Measurements from ENCODE around the gene BCL2L13. TPM values are rescaled to one million over a fixed set of nuclear protein-coding genes. Genes with fewer than 3 reads are reported as not detected.

The BCL2L13 gene
- total and polyA plus RNA-seq, 10 donors, result 13.4 to 53.5 (median 35.9) TPM

- no peak for DNase-seq
- Histone ChIP-seq H3K4me1 (no peaks in the 10 kb centered on the region), H3K9me3 (no peaks in the 10 kb centered on the region), H3K4me3 (no peak overlapping the region), H3K36me3 (peaks cover 0 to 27% (median 0%) of the 10 kb centered on the region in 6 donors), H3K27me3 (replicated peaks in 1 of 7) (no peaks in the 10 kb centered on the region), H3K27ac (no peak overlapping the region)
- TF ChIP-seq CTCF (IDR thresholded peaks at IDR 0.05 in 8 of 11, conservative IDR thresholded peaks at IDR 0.05 in 3 of 11), result no peak
- TF ChIP-seq POLR2A (IDR thresholded peaks at IDR 0.05), result no peak
- TF ChIP-seq POLR2AphosphoS5 (IDR thresholded peaks at IDR 0.05), result no peak
- intact Hi-C loops (cut with DNase I; ENCODE audit: low total_unique reads), result no loop called here
- WGBS, 5 donors, result 93 to 94% (median 93%) methylated on average over 5 of the region's 5 CpGs
Measured at GRCh38 chr22:17719911-17720310, 81.4 kb downstream of the BCL2L13 start.

GRCh38 chr22:17724241-17724640 lies 85.7 kb downstream of the BCL2L13 start:
- no peaks in the 10 kb centered on the region for H3K9me3 ChIP-seq
- no peak for TF ChIP-seq CTCF (IDR thresholded peaks at IDR 0.05 in 8 of 11, conservative IDR thresholded peaks at IDR 0.05 in 3 of 11)
- TF ChIP-seq POLR2A (IDR thresholded peaks at IDR 0.05), result no peak
- TF ChIP-seq POLR2AphosphoS5 (IDR thresholded peaks at IDR 0.05), result no peak
- WGBS, 5 donors, result 71 to 80% (median 76%) methylated on average over 5 of the region's 5 CpGs
- no peak overlapping the region for H3K27ac ChIP-seq
- H3K27me3 ChIP-seq (replicated peaks in 1 of 7), result no peaks in the 10 kb centered on the region
- intact Hi-C loops (cut with DNase I; ENCODE audit: low total_unique reads), result no loop called here
- H3K4me1 ChIP-seq, result peaks cover 0 to 20% (median 7%) of the 10 kb centered on the region in 6 donors
- H3K36me3 ChIP-seq, result peaks cover 0 to 53% (median 23%) of the 10 kb centered on the region in 6 donors
- DNase-seq, result no peak
- no peak overlapping the region for H3K4me3 ChIP-seq

- no peaks in the 10 kb centered on the region for H3K27me3 ChIP-seq (replicated peaks in 1 of 7)
- TF ChIP-seq POLR2AphosphoS5 (IDR thresholded peaks at IDR 0.05), result no peak
- no peak for TF ChIP-seq CTCF (IDR thresholded peaks at IDR 0.05 in 8 of 11, conservative IDR thresholded peaks at IDR 0.05 in 3 of 11)
- TF ChIP-seq POLR2A (IDR thresholded peaks at IDR 0.05), result no peak
- WGBS, 5 donors, result 78 to 84% (median 80%) methylated on average over 8 of the region's 8 CpGs
- peaks cover 0 to 20% (median 7%) of the 10 kb centered on the region in 6 donors for H3K4me1 ChIP-seq
- intact Hi-C loops (cut with DNase I; ENCODE audit: low total_unique reads), result no loop called here
- no peaks in the 10 kb centered on the region for H3K9me3 ChIP-seq
- H3K36me3 ChIP-seq, result peaks cover 0 to 54% (median 27%) of the 10 kb centered on the region in 6 donors
- no peak overlapping the region for H3K4me3 ChIP-seq
- no peak for DNase-seq
- peak overlapping the region in 1 of 8 donors; percentile 21 for H3K27ac ChIP-seq
Measured at GRCh38 chr22:17724678-17725499, 86.3 kb downstream of the BCL2L13 start.

- H3K27me3 ChIP-seq (replicated peaks in 1 of 7), result no peaks in the 10 kb centered on the region
- TF ChIP-seq CTCF (IDR thresholded peaks at IDR 0.05 in 8 of 11, conservative IDR thresholded peaks at IDR 0.05 in 3 of 11), result no peak
- TF ChIP-seq POLR2AphosphoS5 (IDR thresholded peaks at IDR 0.05), result no peak
- no peak for TF ChIP-seq POLR2A (IDR thresholded peaks at IDR 0.05)
- intact Hi-C loops (cut with DNase I; ENCODE audit: low total_unique reads), result no loop called here
- H3K4me3 ChIP-seq, result no peak overlapping the region
- H3K27ac ChIP-seq, result no peak overlapping the region
- DNase-seq, result no peak
- H3K4me1 ChIP-seq, result peaks cover 0 to 20% (median 7%) of the 10 kb centered on the region in 6 donors
- no peaks in the 10 kb centered on the region for H3K9me3 ChIP-seq
- H3K36me3 ChIP-seq, result peaks cover 0 to 59% (median 32%) of the 10 kb centered on the region in 6 donors
Measured at GRCh38 chr22:17725500-17725796, 86.9 kb downstream of the BCL2L13 start.

All from spleen (tissue), 11 donors.